ENCODE data around the gene IPMK.

DNA sequence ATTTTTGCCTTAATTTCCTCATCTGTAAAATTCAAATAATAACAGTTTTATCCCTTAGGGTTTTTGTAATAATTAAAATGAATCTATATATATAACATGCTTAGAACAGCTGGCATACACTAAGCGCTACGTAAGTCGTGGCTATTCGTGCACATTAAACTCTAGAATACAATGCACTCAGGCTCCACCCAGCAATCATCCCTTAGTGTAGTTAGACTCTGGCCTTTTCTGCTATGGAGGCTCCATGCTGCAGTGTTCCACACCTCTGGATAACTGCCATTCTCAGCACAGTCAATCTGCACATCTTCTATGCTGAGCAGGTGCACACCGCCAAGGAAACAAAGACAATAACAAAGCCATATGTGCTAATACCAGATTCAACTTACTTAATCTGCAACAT is 92.9 kb downstream of the IPMK start:
- TF ChIP-seq, protein P1, sequence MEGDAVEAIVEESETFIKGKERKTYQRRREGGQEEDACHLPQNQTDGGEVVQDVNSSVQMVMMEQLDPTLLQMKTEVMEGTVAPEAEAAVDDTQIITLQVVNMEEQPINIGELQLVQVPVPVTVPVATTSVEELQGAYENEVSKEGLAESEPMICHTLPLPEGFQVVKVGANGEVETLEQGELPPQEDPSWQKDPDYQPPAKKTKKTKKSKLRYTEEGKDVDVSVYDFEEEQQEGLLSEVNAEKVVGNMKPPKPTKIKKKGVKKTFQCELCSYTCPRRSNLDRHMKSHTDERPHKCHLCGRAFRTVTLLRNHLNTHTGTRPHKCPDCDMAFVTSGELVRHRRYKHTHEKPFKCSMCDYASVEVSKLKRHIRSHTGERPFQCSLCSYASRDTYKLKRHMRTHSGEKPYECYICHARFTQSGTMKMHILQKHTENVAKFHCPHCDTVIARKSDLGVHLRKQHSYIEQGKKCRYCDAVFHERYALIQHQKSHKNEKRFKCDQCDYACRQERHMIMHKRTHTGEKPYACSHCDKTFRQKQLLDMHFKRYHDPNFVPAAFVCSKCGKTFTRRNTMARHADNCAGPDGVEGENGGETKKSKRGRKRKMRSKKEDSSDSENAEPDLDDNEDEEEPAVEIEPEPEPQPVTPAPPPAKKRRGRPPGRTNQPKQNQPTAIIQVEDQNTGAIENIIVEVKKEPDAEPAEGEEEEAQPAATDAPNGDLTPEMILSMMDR (IDR thresholded peaks at IDR 0.05): no peak
- no peak for TF ChIP-seq EZH2phosphoT487 (IDR thresholded peaks at IDR 0.05)
